GM19351 (cell line): Measurements from ENCODE around the gene RNFT2.

Source experiments
- ATAC-seq: cut with Tn5 transposase; IDR thresholded peaks from one replicate; pipeline ENCODE4 v1.9.1; 2021; ENCODE audit warnings: mild to moderate bottlenecking, moderate library complexity; ENCODE audit not compliant: unreplicated experiment

RNFT2 gene, protein sequence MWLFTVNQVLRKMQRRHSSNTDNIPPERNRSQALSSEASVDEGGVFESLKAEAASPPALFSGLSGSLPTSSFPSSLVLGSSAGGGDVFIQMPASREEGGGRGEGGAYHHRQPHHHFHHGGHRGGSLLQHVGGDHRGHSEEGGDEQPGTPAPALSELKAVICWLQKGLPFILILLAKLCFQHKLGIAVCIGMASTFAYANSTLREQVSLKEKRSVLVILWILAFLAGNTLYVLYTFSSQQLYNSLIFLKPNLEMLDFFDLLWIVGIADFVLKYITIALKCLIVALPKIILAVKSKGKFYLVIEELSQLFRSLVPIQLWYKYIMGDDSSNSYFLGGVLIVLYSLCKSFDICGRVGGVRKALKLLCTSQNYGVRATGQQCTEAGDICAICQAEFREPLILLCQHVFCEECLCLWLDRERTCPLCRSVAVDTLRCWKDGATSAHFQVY

DNA sequence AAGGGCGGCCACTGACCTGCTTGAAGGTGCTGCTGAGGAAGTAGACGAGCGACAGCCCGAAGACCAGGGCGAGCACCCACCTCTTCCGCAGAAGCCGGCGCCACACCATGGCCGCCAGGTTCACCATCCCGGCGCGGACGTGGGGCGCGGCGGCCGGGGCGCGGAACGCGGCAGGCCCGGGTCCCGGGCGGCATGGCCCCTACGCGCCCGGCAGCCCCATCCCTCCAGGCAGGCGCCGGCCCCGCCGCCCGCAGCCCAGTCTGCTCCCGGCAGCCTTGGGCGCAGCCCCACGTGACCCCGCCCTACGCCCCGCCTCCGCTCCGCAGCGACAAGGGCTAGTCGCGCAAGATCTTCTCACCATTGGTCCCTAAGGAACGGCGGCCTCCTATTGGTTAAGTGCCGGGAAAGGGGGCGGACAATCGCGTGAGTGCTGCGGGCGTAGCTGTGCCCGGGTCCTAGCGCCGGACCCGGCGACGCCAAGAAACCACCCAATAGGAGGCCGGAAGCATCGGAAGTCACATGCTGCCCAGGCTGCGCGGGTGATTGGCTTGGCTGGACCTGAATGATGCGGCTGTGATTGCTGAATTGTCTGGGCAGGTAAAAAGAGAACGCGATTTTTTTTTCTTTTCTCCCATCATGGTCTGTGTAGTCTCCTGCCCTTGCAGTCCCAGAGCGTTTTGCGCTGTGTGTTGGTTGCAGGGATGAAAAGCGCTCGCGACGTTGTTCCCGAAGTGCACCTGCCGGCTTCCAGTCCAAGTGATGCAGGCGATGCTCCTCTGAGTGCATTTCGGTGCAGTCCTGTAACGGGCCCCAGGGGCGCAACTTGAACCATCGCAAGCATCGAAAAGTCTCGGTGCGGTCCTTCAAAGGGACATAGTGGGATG, at the start of gene RNFT2, which contains the start of gene SPRING1:
RNFT2 (plus strand) TSS at position 542 of the 884 bp plus-strand sequence. CDS start 2,183 bp downstream, outside the sequence.
SPRING1 (minus strand) TSS at position 296 of the 884 bp plus-strand sequence; CDS start at position 127, 169 bp downstream.
- ATAC-seq = peak; percentile 95

DNA sequence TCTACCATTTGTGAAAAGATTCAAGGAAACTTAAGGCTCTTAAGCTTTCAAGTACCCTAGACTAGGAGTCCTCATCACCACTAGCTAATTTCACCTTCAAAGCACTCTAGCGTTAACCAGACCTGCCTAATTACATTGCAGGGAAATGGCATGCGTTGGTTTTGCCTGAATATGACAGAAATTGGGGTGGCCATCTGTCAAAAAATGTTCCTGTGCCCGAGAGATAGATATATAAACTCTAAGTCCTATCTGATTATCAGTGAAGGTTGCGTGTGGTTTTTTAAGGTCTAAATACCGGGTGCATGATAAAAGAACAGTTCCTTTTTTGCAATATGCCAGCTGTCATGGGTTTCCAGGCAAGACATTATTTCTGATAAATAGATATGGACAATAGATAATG, 48.6 kb upstream of the RNFT2 start:
- no peak for ATAC-seq

DNA sequence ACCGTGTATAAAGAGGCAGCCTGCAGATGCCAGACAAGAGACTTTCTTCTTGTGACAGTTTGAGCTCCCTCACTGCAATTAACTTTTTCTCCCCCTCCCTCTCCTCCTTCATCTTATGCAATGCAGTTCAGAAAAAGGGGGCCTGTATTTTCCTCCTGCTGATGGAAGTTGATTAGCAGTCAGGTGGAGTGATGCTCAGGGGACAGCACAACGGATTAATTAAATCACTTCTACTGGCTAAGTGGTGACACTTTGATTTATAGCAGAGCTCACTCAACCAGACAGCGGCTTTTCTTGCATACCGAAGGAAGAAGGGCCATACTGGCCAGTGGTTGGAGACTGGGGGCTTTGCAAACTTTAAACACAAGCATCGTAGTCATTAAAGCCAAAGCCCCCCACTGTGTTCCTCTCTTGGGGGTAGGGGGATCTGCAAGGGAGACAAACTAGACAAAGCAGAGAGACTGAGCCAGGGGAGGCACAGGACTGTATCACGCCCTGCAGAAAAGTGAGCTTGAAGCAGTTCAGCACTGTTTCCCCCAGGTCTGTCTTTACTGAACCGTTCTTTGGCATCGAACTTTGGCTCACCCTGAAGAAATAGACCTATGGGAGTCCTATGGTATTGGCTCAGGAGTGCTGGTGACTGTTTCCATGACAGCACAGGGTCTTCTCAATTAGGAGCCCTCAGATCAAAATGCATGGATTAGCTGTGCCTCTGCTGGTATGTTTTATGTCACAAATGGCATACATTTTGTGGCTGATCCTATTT, 48.0 kb upstream of the RNFT2 start:
- ATAC-seq = no peak

DNA sequence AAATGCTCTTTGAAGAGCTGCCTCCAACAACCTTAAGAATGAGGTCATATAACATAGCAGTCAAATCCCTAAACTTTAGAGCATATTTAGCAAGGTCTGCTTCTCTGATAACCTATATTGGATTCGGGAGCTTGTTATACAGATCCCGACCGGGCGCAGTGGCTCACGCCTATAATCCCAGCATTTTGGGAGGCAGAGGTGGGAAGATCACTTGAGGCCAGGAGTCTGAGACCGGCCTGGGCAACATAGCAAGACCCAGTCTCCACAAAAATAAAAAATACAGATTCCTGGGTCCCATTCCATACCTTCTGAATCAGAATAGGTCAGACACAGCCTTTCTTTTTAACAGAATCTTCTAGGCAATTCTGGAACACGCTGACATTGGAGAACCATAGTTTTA, 46.9 kb upstream of the RNFT2 start:
- no peak for ATAC-seq

DNA sequence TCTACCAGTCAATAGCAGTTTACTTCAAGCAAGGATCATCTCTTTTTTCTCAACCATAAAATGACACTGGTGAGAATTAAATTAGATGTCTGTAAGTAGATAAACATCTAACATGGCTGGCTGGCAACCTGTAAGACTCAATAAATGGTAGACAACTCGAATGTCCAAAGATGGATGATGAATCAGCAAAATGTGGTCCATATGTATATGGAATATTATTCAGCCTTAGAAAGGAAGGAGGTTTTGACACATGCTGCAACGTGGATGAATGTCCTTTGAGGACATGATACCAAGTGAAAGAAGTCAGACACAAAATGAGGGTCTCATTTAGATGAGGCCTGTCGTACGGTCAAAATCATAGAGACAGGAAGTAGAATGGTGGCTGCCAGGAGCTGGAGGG, 46.5 kb upstream of the RNFT2 start:
- no peak for ATAC-seq

DNA sequence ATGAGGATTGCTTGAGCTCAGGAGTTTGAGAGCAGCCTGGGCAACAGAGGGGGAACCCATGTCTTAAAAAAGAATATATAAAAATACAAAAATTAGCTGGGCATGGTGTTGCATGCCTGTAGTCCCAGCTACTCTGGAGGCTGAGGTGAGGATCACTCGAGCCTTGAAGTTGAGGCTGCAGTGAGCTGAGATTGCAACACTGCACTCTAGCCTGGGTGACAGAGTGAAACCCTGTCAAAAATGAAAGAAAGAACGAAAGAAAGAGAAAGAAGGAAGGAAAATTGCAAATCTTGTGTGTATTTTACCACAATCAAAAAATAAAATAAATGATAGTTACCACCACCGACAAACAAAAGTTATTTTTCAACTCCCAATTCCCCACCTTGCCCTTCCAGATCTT, 45.5 kb upstream of the RNFT2 start:
- ATAC-seq = no peak

DNA sequence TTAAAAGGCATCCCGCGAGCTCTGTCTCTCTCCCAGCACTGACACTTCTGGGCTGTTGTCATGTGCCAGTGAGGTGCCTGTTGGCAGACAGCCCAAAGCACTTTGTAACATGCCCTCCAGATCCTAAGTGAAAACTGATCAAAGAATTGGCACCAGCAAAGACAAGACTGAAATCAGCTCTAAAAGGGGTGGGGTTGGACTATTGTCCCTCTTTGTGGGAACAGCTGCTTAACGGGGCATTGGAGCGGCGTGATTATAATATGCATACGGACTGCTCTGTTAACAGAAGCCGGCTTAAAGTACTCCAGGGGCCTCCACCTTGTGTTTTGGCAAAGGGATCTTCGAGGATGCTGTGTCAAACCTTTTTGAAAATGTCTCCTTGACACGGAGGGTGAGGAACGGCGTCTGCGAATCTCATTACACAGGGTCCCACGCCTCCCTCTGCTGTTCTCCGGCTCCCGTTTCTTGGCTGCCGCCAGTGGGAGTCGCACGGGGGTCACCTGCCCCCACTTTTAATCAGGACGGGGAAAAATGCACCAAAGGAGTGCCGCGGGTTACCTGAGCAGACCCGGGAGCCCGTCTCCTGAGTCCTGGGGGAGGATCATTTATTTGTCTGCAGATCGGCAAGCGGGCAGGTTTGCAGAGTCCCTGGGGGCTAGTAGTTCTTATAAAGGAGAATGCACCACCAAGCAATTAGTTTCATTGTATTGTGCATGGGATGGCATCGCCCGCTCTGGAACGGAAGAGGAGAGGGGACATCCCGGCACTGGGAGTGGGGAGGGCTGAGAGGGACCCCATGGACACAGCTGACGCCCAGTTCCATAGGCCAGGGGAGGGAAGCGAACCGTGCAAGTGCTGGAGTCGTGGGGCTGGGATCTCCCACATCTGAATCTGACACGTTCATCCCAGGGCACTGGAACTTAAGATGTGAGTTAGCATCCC, 44.6 kb upstream of the RNFT2 start:
- no peak for ATAC-seq

DNA sequence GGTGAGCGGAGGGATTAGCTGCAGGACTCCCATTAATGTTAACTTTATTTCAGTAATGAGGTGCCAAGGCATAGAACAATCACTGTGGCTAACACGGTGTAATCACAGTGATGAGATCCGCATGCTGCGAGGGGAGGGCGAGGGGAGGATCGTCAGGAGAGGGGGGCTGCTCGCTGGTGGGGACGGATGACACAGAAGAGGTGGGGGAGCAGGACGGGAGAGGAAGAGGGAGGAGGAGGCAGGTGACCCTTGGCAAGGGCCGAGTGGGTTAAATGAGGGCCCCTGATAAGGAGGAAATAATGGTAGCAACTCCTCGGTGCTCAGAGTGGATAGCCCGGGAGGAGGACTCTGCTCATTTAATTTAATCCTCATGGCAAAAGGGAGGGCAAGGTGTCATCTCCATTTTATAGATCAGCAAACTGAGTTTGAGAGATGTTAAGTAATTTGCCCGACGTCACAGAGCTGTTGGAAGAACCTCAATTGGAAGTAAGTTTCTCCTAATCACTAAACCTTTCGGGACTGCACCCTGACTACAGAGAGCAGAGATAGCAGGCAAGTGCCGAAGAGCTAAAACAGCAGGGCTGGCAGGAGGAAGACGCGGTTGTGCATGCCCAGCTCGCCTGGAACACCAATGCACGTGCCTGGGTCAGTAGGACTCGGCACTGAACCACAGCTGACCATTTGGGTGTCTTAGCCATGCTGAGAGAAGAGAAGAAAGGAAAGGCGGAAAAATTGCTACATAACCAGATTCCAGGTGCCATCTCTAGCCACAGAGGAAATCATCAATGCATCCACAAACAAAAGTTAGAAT, 43.3 kb upstream of the RNFT2 start:
- no peak for ATAC-seq

DNA sequence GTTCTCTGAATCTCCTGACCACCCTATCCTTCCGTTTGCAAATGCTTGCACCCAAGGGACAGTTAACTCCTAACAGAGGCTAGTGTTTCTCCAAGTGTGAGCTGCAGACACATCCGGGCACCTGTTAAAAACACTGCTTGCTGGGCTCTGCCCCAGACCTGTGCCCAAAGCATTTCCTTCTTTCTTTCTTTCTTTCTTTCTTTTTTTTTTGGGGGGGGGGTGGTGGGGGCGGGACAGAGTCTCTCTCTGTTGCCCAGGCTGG, 42.7 kb upstream of the RNFT2 start:
- no peak for ATAC-seq

DNA sequence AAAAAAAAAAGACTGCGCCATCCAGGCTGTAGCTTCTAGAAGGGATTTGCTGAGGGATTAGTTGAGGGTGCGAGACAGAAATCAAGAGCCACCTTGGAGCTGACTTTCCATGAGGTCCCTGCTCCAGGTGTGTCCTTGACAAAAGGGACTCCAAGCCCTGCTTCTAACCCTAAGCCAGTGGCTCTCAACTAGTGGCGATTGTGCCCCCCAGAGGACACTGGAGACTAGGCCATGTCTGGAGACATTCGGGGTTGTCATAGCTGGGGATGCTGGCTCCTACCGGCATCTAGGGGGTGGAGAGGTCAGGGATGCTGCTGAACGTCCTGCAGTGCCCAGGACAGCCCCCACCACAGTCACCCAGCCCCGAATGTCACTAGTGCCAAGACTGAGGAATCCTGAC, 40.8 kb upstream of the RNFT2 start:
- no peak for ATAC-seq

DNA sequence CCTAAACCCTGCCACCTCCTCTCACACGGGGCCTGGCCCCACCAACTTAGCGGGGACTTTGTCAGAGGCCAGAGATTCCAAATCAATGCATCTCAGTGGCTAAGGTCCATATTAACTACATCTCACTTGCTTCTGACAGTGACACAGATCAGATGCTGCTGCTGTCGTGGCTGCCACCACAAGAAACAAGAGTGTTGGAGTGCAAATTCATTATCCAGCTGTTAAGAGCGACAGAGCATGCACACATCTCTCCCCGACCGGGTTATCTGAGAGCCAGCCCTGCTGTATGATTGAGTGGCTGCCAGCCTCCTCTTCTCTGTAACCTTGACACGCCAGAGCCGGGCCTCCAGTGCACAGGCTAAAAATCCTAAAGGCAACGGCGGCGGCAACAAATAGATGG, 40.4 kb upstream of the RNFT2 start:
- no peak for ATAC-seq

DNA sequence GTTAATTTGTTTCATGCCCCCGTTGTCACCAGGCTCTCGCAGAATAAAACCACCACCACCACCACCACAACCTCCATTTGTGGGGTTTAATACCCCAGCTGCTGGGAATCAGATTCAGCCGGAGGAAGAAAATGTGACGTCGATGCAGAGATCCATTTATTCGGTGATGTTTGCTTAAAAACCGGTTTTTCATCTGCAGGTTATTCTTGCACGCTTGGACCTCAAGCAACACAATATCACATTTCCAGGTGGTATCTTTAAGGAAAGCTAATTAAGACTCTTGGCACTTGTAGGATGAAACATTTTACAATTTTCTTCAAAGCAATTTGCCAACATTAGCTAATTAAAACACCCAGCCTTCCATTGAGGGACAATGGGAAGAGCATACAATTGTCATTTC, 40.0 kb upstream of the RNFT2 start:
- no peak for ATAC-seq

DNA sequence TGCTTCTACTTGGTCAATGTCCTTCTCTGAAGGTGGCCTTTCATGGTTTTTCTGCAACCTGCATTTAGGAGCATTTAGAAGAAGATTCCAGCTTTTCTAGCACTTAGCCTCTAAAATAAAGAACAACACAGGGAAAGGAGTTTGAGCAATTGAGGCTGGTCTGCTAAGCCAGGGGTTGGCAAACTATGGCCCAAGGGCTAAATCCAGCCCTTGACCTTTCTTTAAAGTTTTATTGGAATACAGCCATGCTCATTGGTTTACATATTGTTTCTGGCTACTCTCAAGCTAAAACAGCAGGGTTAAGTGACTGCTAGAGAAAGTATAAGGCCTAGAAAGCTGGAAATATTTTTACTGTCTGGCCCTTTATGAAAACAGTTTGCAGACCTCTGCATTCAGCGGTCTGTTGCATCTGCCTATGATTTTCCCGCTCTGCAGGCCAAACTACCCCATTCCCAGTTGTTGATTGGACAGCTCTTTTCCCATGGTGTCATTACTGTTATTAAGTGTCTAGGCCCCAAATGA, 39.5 kb upstream of the RNFT2 start:
- ATAC-seq = no peak

DNA sequence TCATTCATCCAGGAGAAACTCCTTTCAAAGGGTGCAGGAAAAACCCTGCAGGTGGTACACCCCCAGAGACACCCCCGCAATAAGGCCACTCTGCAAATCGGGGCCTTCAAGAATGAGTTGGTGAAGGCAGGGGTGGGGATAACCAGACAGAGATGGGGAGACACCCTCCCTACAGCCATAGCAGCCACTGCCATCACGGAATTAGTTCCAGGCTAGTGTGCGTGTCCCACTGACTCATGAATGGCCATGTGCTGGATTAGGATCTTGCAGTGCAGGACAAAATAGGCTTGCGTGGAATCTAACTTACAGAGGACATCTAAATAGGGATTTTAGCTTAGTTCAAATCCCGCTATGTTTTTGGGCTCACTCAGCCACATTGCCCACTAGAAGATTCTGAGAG, 38.0 kb upstream of the RNFT2 start:
- ATAC-seq = no peak

DNA sequence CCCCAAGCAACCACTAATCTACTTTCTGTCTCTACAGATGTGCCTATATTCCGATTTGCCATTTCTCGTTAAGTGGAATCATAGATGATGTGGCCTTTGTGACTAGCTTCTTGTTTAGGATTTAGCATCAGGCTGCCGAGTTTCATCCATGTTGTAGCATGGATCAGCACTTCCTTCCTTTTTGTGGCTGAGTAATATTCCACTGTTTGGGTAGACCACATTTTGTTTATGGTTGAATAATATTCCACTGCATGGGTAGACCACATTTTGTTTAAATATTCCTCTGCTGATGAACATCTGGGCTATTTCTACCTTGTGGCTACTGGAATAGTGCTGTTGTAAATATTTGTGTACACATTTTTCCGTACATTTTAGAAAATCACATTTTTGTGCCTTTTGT, 36.7 kb upstream of the RNFT2 start:
- ATAC-seq = no peak

DNA sequence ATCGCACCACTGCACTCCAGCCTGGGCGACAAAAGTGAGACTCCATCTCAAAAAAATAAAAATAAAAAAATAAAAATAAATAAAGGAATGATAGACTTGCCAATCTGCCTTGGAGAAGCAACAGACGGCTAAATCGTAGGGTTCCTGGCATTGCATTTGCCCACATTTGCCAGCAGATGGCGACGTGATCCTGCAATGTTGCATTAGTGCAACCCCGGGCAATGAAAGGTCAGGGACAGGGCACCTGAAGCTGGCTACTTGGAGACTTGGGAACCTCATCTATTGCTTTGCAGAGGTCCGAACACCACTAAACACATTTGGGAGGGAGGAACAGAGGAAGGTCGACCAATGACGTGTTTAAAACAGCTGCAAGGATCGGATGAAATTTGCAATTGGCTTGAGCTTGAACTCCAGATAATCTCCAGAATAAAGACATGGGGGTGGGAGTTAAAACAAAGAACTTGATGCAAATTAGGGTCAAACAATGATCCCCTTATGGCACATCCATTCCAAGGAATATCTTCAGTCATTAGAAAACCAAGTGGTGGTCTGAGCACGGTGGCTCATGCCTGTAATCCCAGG, 34.8 kb upstream of the RNFT2 start:
- peak; percentile 59 for ATAC-seq

DNA sequence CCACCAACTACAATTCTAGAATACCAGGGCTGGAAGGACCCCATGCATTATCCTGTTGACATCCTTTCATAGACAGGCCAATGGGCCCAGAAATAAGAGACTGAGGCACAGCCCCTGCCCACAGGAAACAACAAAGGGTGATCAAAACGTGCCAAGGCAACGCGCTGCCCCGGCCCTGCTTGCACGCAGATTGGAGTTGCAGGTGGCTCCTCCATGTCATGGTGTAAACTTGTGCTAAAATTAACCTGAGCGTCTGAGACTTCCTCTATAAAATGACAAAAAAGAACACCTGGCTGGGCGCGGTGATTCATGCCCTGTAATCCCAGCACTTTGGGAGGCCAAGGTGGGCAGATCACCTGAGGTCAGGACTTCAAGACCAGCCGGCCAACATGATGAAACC, 30.4 kb upstream of the RNFT2 start:
- ATAC-seq = no peak

DNA sequence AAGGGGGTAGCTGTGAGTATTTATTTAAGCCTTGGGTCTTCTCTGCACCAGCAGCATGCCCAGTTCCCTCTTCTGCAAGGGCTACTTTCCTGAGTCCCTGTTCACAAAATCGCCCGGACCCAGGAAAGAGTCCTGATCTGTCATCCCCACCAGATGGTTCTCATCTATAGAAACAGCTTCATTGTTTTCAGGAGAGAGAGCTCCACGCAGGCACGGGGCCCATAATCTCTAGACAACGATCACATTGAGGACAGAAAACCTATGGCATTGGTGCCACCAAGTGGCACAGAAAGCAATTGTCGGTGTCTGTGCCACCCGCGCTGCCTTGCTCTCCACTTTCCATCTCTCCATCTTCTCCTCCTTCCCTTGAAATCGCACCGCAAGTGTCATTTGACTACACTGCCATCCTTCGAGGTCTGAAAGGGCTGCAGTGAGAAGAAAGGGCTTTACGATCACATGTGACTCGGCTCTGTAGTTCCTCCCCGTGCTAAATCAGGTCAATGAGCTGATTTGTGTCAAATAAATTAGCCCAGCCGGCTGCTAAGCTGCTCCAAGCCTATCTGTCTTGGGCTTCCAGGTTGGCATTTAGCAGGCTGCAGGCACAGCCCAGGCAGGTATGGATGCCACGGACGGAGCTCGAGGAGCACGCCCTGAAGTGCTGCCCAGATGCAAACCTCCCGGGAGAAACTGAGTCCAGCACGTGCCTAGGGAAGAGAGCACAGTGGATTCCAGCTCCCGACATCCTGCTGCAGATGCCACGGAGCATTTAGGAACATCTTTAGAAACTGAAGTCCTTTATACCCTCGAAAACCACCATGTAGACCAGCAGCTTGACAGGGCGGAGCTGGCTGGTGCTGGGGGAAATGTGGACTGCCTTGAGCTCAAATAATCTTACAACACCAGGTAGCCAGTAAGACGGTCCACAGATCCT, 29.0 kb upstream of the RNFT2 start:
- peak; percentile 77 for ATAC-seq
